GM18520 (cell line): ENCODE results near the gene PACS1.

Experiments
- ATAC-seq: cut with Tn5 transposase; IDR thresholded peaks from one replicate; pipeline ENCODE4 v1.9.1; 2021; ENCODE audit not compliant: unreplicated experiment

Gene PACS1

GRCh38 chr11:66178183-66178582 lies 108.1 kb downstream of the PACS1 start:
- no peak for ATAC-seq

GRCh38 chr11:66178871-66179270 lies 108.8 kb downstream of the PACS1 start:
- ATAC-seq = no peak

DNA sequence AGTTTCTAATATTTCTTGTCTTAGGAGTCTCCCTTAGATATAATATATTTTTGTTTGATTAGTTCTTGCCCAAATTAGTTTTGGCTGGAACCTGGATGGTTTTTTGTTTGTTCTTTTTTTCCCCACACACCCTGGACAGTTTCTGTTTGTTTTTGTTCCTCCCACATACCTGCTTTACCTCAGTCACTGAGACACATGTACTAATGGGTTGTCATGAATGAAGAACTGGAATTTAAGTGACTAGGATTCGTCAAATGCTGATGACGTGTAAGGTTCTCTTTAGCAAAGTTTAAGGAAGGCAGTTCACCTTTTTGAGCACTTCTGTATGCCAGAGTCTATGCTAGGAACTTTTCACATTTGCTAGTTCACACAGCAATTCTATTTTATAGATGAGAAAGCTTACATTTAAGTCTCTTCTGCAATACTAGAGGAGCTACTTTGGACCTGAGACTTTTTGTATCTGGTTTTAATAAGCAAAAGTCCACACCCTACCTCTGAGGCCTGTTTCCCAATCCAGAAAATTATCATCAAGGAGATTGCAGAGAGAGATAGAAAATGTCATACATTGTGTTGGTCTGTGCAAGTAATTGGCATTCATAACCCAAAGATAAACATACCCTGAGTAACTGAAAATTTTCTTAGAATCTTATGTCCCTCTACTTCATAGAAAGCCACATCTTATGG lies 111.7 kb downstream of the PACS1 start:
- ATAC-seq = no peak

GRCh38 chr11:66183494-66184048 lies 113.5 kb downstream of the PACS1 start:
- no peak for ATAC-seq

GRCh38 chr11:66184728-66185127 lies 114.7 kb downstream of the PACS1 start:
- ATAC-seq = no peak

GRCh38 chr11:66186470-66186869 lies 116.4 kb downstream of the PACS1 start:
- ATAC-seq = no peak

DNA sequence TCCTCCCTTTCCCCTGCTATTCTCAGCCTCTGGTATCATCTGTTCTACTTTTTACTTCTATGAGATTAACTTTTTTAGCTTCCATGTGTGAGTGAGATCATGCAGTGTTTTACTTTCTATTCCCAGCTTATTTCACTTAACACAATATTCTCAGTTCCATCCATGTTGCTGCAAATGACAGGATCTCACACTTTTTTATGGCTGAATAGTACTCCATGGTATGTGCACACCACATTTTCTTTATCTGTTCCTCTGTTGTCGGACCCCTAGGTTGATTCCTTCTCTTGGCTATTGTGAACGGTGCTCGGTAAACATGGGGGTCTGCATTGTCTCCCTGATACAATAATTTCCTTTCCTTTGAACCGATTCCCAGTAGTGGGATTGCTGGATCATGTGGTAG lies 117.4 kb downstream of the PACS1 start:
- ATAC-seq = no peak

DNA sequence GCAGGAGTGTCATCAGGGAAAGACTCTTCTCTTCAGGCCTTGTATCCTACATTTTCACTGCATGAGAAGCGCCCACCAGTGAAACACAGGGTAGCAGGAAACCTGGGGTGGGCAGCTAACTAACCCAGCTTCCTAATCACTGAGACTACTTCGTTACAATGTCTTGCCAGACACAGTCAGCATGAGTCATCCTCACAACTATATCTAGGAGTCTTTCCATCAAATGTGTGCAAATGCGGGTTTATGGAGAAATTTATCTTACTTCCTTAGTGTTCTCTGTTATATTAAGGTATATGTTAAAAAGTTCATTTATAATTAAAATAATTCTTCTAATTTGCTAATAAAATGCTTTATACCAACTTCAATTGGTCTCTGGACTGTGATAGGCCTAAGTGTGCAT lies 118.5 kb downstream of the PACS1 start:
- no peak for ATAC-seq

DNA sequence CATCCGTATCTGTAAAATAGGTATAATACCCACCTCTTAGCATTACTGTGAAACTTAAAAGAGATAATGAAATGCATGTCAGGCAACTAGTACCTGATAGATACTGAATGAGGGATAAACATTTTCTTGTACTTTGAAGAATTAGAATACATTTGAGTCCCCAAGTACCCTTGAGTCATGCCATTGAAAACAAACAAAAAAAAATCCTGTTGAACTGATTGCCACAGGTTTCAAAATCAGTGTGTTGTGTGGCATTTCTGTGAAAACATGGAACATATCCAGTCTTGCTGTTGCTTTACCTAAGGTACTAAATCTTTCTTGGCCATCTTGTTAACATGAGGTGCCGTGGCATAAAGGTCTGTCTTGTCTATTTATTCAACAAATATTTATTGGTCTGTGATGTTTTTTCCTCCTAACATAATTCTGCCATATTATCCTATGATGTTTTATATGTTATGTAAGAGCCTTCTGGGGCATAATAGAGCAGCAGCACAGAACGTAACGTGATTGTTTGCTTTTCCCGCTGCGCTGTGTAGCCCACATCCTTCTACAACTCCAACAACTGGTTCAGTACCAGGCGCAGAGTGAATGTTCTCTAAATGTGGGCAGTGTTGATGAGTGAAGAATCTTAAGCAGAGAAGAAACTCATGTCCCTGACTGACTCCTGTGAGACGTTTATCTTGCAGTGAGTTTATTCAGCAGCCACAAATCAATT lies 119.1 kb downstream of the PACS1 start:
- ATAC-seq = no peak

GRCh38 chr11:66190786-66191185 lies 120.7 kb downstream of the PACS1 start:
- ATAC-seq = no peak

DNA sequence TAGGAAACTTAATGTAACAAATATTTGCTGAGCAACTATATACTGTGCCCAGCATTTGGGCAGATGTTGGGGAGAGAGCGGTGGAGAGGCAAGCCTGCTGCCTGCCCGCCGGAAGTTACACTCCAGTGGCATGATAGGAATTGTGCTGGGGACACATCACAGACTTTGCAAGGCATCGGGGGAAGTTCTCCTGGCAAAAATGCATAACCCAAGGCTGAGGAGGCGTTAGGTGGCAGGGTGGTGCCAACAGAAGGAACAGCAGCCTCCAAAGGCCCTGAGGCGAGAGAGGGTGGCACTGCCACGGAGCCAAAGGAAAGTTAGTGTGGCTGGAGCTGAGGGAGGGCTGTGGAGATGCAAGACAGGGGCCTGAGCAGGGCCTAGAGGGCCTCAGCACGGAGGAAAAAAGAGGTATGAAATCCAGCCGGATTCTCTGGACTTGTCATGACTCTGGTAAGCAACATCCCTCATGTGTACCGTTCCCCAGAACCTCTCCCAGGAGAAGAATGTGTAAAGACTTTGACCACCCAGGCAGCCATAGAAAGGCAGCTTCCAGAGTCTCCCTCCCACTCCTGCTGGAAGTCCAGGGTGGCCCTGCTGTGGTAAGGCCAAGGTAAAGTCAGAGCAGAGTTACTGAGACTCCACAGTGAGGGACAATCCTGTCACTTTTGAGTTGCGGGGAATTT lies 122.2 kb downstream of the PACS1 start:
- ATAC-seq = no peak

- no peak for ATAC-seq
Measured at GRCh38 chr11:66194391-66194790, 124.3 kb downstream of the PACS1 start.

DNA sequence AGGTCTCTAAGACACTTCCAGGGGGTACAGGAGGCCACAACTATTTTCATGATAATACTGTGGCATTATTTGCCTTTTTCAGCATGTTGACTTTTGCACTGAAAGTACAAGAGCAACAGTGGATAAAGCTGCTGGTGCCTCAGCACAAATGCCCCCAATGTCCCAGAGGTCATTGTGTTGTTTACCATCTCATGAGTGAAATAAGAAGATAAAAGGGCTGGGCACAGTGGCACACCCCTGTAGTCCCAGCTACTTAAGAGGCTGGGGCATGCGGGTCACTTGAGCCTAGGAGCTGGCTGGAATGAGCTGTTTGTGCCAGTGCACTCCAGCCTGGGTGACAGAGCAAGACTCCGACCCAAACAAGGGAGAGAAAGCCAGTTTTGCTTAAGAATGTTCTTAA lies 125.8 kb downstream of the PACS1 start:
- ATAC-seq = no peak

DNA sequence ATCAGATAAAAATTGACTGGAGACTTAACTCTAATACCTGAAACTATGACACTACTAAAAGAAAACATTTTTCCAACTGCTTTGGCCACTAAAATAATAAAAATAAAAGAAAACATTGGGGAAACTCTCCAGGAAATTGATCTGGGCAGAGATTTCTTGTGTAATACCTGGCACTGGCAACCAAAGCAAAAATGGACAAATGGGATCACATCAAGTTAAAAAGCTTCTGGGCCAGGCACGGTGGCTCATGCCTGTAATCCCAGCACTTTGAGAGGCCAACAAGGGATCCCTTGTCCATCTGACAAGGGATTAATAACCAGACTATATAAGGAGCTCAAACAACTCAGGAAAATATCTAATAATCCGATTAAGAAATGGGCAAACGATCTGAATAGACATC lies 133.8 kb downstream of the PACS1 start:
- no peak for ATAC-seq

DNA sequence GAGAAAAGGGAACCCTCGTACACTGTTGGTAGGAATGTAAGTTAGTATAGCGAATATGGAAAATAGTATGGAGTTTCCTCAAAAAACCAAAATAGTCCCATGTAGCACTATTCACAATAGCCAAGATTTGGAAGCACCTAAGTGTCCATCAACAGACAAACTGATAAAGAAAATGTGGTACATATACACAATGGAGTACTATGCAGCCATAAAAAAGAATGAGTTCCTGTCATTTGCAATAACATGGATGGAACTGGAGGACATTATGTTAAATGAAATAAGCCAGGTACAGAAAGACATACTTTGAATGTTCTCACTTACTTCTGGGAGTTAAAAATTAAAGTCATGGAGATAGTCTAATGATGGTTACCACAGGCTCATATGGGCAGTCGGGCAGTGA lies 134.3 kb downstream of the PACS1 start:
- no peak for ATAC-seq

DNA sequence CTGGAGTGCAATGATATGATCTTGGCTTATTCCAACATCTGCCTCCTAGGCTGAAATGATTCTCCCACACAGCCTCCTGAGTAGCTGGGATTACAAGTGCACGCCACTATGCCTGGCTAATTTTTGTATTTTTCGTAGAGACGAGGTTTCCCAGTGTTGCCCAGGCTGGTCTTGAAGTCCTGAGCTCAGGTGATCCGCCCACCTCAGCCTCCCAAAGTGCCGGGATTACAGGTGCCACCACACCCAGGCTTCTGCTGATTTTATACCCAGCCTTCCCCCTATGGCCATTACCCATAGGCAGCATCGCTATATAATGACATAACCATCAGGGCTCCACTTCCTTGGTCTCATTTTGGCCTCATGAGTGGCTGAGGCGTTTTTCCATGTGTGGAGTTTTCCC lies 137.7 kb downstream of the PACS1 start:
- ATAC-seq = no peak

GRCh38 chr11:66211100-66211499 lies 141.0 kb downstream of the PACS1 start:
- no peak for ATAC-seq

DNA sequence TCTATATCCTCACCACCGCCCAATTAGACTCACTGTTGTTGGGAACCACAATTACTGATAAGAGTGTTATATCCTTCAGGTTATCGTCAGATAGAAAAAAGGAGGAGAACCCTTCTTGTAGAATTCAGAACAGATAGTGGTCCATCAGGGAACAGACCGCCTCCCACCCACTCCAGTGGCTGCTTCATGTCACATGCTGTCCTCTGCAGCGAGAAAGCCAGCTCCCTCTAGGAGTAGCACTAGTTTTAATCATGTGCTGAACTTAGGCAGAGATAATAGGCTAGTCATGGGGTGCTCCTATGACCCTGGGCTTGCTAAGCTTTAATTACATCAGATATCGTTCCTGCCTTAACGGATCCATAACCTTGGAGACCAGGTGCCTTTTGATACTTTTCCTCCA lies 146.8 kb downstream of the PACS1 start:
- no peak for ATAC-seq

DNA sequence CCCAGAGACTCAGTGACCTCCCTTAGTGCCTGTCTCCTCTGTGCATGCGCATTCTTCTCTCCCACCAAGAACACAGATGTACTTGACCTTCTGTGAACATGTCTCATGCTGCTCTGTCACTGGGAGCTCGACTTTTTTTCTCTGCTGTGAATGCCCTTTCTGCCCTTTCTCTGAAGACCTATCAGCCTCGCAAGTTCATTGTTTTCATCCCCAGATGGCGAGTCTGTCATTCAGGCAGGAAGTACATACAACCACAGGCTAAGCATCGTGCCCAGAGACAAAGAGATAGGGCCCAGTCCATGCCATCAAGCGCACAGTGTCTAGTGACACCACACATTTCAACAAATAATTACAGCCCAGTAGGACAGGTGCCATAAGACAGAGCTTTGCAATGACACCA lies 148.0 kb downstream of the PACS1 start:
- ATAC-seq = no peak

DNA sequence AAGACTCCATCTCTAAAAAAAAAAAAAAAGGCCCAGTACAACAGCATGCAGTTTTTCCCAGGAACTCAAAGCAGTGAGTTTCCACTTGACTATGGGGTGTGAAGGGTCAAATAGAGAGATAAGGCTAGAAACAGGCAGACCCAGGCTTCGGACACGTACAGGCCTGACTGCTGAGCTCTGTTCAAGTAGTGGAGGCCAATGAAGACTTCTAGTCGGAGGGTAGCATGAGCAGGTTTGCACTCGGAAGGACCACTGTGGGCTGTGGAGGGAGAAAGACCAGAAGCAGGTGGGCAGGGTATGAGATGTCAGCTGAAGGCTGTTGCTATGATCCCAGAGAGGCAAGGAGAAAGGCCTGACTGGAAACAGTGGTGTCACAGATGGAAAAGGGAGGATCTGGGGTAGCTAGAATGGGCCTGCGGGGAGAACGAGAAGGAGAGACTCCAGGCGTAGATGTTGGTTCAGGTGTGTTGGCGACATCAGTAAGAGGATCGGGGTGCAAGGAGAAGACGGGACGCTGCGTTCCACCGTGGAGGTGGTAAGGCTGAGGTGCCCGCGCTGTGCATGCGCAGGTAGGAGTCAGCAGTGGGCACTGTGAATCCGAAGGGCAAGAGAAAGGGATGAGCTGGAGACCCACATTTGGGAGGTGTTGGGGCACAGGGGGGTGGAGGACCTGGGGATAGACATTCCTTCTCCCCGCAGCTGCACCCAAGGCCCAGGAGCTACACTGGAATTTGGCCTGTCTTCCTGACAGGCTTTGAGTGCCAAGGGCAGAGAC lies 149.0 kb downstream of the PACS1 start:
- no peak for ATAC-seq
